IMR-90 (cell line): ENCODE results near the gene MYO9B. TPM values are rescaled to one million over a fixed set of nuclear protein-coding genes. Genes with fewer than 3 reads are reported as not detected.
A peak's percentile ranks its signal among the peaks of the same experiment; 100 is the strongest.

Experiments
- ATAC-seq: fragments of 200-7000 bp; cut with Tn5 transposase; 2 replicates; pipeline ENCODE4 v1.9.1; 2020; ENCODE audit warnings: low read depth, mild to moderate bottlenecking, moderate library complexity
- BruUV-seq: library from RNA; stranded (reverse); fragments of 400-500 nt; replicated peaks from 2 replicates; lab custom pipeline; 2021; lab: Mats Ljungman, UMichigan
- CTCF ChIA-PET: fragments of 300-600 bp; formaldehyde crosslinking; extraction: SDS; loops from one replicate; lab custom pipeline; 2021; ENCODE audit warnings: antibody characterized with exemption; lab: Yijun Ruan, JAX
- POLR2A ChIA-PET: fragments of 300-600 bp; sonication (Branson Sonifier 250); formaldehyde crosslinking; loops from one replicate; lab custom pipeline; 2022; ENCODE audit warnings: antibody characterized with exemption; ENCODE audit not compliant: unreplicated experiment; lab: Charles Lee
- DNase-seq: peaks from one replicate; pipeline ENCODE4 v3.0.0; 2013
- H2AFZ ChIP-seq: replicated peaks from 2 replicates; pipeline ENCODE3; 2013; ENCODE audit warnings: low read length, mild to moderate bottlenecking; ENCODE audit not compliant: poor library complexity
- H2AK5ac ChIP-seq: 2 replicates; pipeline ENCODE4 v1.6.1; 2013; ENCODE audit warnings: low read depth, low read length, inconsistent platforms
- H2AK9ac ChIP-seq: replicated peaks from 2 replicates; pipeline ENCODE3; 2013; ENCODE audit warnings: mild to moderate bottlenecking, low read depth, low read length, moderate library complexity; ENCODE audit not compliant: poor library complexity
- H2BK120ac ChIP-seq: 2 replicates; pipeline ENCODE4 v1.6.1; 2013; ENCODE audit warnings: low read depth, low read length, inconsistent platforms
- H2BK15ac ChIP-seq: 3 replicates; pipeline ENCODE4 v1.6.1; 2013; ENCODE audit warnings: low read depth, low read length, inconsistent platforms
- H2BK20ac ChIP-seq: 2 replicates; pipeline ENCODE4 v1.6.1; 2013; ENCODE audit warnings: low read depth, mild to moderate bottlenecking, inconsistent platforms, low read length, moderate library complexity
- H2BK5ac ChIP-seq: 2 replicates; pipeline ENCODE4 v1.6.1; 2013; ENCODE audit warnings: mild to moderate bottlenecking, low read depth, low read length, inconsistent platforms; ENCODE audit not compliant: poor library complexity, severe bottlenecking
- H3K14ac ChIP-seq: replicated peaks from 2 replicates; pipeline ENCODE4 v1.6.1; 2013; ENCODE audit warnings: low read depth, low read length, inconsistent platforms
- H3K18ac ChIP-seq: 2 replicates; pipeline ENCODE4 v1.6.1; 2013; ENCODE audit warnings: low read depth, low read length, control low read depth
- H3K23ac ChIP-seq: 2 replicates; pipeline ENCODE4 v1.6.1; 2013; ENCODE audit warnings: low read depth, low read length, inconsistent platforms
- H3K27ac ChIP-seq: 2 replicates; pipeline ENCODE4 v1.5.1; 2013; ENCODE audit warnings: mild to moderate bottlenecking, control low read depth, low read length; ENCODE audit not compliant: insufficient read depth
- H3K27me3 ChIP-seq: 2 replicates; pipeline ENCODE4 v1.6.1; 2013; ENCODE audit warnings: low read length; ENCODE audit not compliant: control insufficient read depth, insufficient read depth
- H3K36me3 ChIP-seq: 2 replicates; pipeline ENCODE4 v1.6.1; 2013; ENCODE audit warnings: low read length, mixed read lengths; ENCODE audit not compliant: control insufficient read depth, insufficient read depth
- H3K4ac ChIP-seq: 2 replicates; pipeline ENCODE4 v1.6.1; 2013; ENCODE audit warnings: low read depth, low read length, inconsistent platforms
- H3K4me1 ChIP-seq: 2 replicates; pipeline ENCODE4 v1.6.1; 2013; ENCODE audit warnings: low read length, mixed read lengths; ENCODE audit not compliant: control insufficient read depth, insufficient read depth
- H3K4me2 ChIP-seq: 2 replicates; pipeline ENCODE4 v1.6.1; 2013; ENCODE audit warnings: low read depth, mild to moderate bottlenecking, control low read depth, low read length, moderate library complexity
- H3K4me3 ChIP-seq: 2 replicates; pipeline ENCODE4 v1.5.1; 2013; ENCODE audit warnings: low read depth, mild to moderate bottlenecking, control low read depth, low read length, moderate library complexity; ENCODE audit not compliant: insufficient read depth
- H3K56ac ChIP-seq: 2 replicates; pipeline ENCODE4 v1.6.1; 2013; ENCODE audit warnings: low read length, inconsistent platforms; ENCODE audit not compliant: insufficient read depth; ENCODE audit errors: extremely low read depth
- H3K79me1 ChIP-seq, 2 experiments: 2 replicates each; pipeline ENCODE4 v1.6.1; 2013; ENCODE audit warnings: low read length in 2 of 2, inconsistent platforms in 1 of 2, low read depth in 1 of 2
- H3K9ac ChIP-seq: 2 replicates; pipeline ENCODE4 v1.6.1; 2013; ENCODE audit warnings: low read depth, low read length, control low read depth
- H3K9me1 ChIP-seq: 2 replicates; pipeline ENCODE4 v1.6.1; 2013; ENCODE audit warnings: low read length, inconsistent platforms; ENCODE audit not compliant: insufficient read depth
- H3K9me3 ChIP-seq: 2 replicates; pipeline ENCODE4 v1.6.1; 2013; ENCODE audit warnings: low read length; ENCODE audit not compliant: control insufficient read depth, insufficient read depth
- H4K20me1 ChIP-seq: 2 replicates; pipeline ENCODE4 v1.6.1; 2013; ENCODE audit warnings: low read length, inconsistent platforms; ENCODE audit not compliant: insufficient read depth
- H4K5ac ChIP-seq: 2 replicates; pipeline ENCODE4 v1.6.1; 2013; ENCODE audit warnings: mild to moderate bottlenecking, low read depth, low read length, control low read depth
- H4K8ac ChIP-seq, 2 experiments: 2 replicates each; pipeline ENCODE4 v1.6.1; 2013; ENCODE audit warnings: low read depth in 2 of 2, low read length in 2 of 2, control low read depth in 1 of 2, inconsistent platforms in 1 of 2
- H4K91ac ChIP-seq: 2 replicates; pipeline ENCODE4 v1.6.1; 2013; ENCODE audit warnings: low read depth, low read length, inconsistent platforms; ENCODE audit not compliant: insufficient read depth
- BHLHE40 ChIP-seq: fragments of 150-350 bp; IDR thresholded peaks from 2 replicates; pipeline ENCODE4 v1.6.1; 2016; ENCODE audit warnings: mild to moderate bottlenecking, low read depth, low read length
- CEBPB ChIP-seq: IDR thresholded peaks from 2 replicates; pipeline ENCODE4 v1.6.1; 2012; ENCODE audit warnings: low read depth, low read length, improper control_type of control experiment
- CHD1 ChIP-seq: IDR thresholded peaks from 2 replicates; pipeline ENCODE4 v1.6.1; 2012; ENCODE audit warnings: low read depth, low read length, improper control_type of control experiment
- FOS ChIP-seq: fragments of 150-350 bp; IDR thresholded peaks from 2 replicates; pipeline ENCODE4 v1.6.1; 2016; ENCODE audit warnings: low read depth, low read length
- MAFK ChIP-seq: IDR thresholded peaks from 2 replicates; pipeline ENCODE4 v1.6.1; 2012; ENCODE audit warnings: low read depth, low read length, improper control_type of control experiment
- MAZ ChIP-seq: IDR thresholded peaks from 2 replicates; pipeline ENCODE4 v1.6.1; 2012; ENCODE audit warnings: low read depth, mild to moderate bottlenecking, low read length, improper control_type of control experiment, moderate library complexity, borderline replicate concordance
- NFE2L2 ChIP-seq: fragments of 150-350 bp; IDR thresholded peaks from 2 replicates; pipeline ENCODE4 v1.6.1; 2016; ENCODE audit warnings: low read depth, mild to moderate bottlenecking, low read length
- POLR2A ChIP-seq: IDR thresholded peaks from 2 replicates; pipeline ENCODE4 v1.6.1; 2012; ENCODE audit warnings: mild to moderate bottlenecking, low read depth, low read length
- WGBS, 2 experiments: methylation state at CpG; one replicate each; pipeline versions ENCODE4 v1.1.5 to v1.1.7; 2013; ENCODE audit warnings: missing lambda C conversion rate in 2 of 2; ENCODE audit not compliant: insufficient read length in 1 of 2; ENCODE audit errors: extremely low coverage in 2 of 2; 5-methylcytosine and 5-hydroxymethylcytosine counted together
- dilution Hi-C: fragments of 300-500 bp; cut with HindIII; formaldehyde crosslinking; loops from one replicate; pipeline ENCODE4 v1.14.3; 2018; ENCODE audit warnings: low sequenced_read_pairs; ENCODE audit not compliant: unreplicated experiment
- in situ Hi-C: fragments of 300-500 bp; cut with MboI; formaldehyde crosslinking; loops from 3 replicates; pipeline ENCODE4 v1.14.3; 2019; ENCODE audit warnings: low sequenced_read_pairs, inconsistent platforms, mixed read lengths
- intact Hi-C: fragments of 100-400 bp; cut with micrococcal nuclease; formaldehyde crosslinking; loops from 2 replicates; pipeline ENCODE4 v1.10.0; 2022
- polyA plus RNA-seq, 3 experiments: library from polyadenylated mRNA; depleted of rRNA; stranded (reverse); fragments of >200 nt; gene quantifications; 2 replicates each; pipeline ENCODE4 v1.2.3, GENCODE V29; 2012; ENCODE audit warnings: low replicate concordance in 1 of 3
- total RNA-seq: library from RNA; depleted of rRNA; stranded (reverse); fragments of >200 nt; gene quantifications from 2 replicates; pipeline ENCODE4 v1.2.3, GENCODE V29; 2012; rRNA removed

MYO9B gene
- total and polyA plus RNA-seq, 2 of the 4 experiments (the other 2 are of a cell fraction), result 61.8 to 77.8 TPM

- peaks cover 10% of the 10 kb centered on the region for H3K9me3 ChIP-seq
- H4K91ac ChIP-seq, result no peak overlapping the region
- no peak overlapping the region for H3K4me3 ChIP-seq
- H3K4me1 ChIP-seq, result no peaks in the 10 kb centered on the region
- H3K4ac ChIP-seq, result no peak overlapping the region
- H3K9me1 ChIP-seq, result peaks cover 4% of the 10 kb centered on the region
- no peak overlapping the region for H2AK5ac ChIP-seq
- ATAC-seq, result no peak
- in situ Hi-C loops (no loop called here), intact Hi-C loops (no loop called here), dilution Hi-C loops (no loop called here)
- TF ChIP-seq MAZ, result no peak
- no peak for TF ChIP-seq NFE2L2
- no peak for TF ChIP-seq CEBPB
- TF ChIP-seq POLR2A, result no peak
- TF ChIP-seq CHD1, result no peak
- TF ChIP-seq BHLHE40, result no peak
- TF ChIP-seq MAFK, result no peak
- TF ChIP-seq FOS, result no peak
- no peak overlapping the region for H3K27ac ChIP-seq
- no peak overlapping the region for H3K9ac ChIP-seq
- 0 out of 2 replicates have a peak, but pooled peaks cover 4% of the 10 kb centered on the region for H4K20me1 ChIP-seq
- no peak overlapping the region for H2AK9ac ChIP-seq
- 67% methylated on average over 8 of the region's 16 CpGs; no CpG with 5 or more reads in 1 of the 2 experiments for WGBS, 2 experiments
- no TSS peak for BruUV-seq
- peaks cover 0 to 3% of the 10 kb centered on the region in 2 experiments; a peak in 2 of 4 replicates for H3K79me1 ChIP-seq
- no peaks in the 10 kb centered on the region for H3K36me3 ChIP-seq
- no peak overlapping the region for H3K56ac ChIP-seq
- DNase-seq, result no peak
- no peaks in the 10 kb centered on the region for H3K27me3 ChIP-seq
- H3K4me2 ChIP-seq, result no peak overlapping the region
- no peak overlapping the region for H2BK20ac ChIP-seq
- no peak overlapping the region for H3K14ac ChIP-seq
- H2BK120ac ChIP-seq, result no peak overlapping the region
- no peak overlapping the region for H4K8ac ChIP-seq
- ChIA-PET CTCF (no interaction called here), POLR2A (no interaction called here)
- H4K5ac ChIP-seq, result no peak overlapping the region
- peak overlapping the region; percentile 63 for H2AFZ ChIP-seq
- H2BK5ac ChIP-seq, result no peak overlapping the region
- no peak overlapping the region for H2BK15ac ChIP-seq
- H3K18ac ChIP-seq, result no peak overlapping the region
- H3K23ac ChIP-seq, result no peak overlapping the region
These were observed 187.0 kb downstream of the MYO9B start for GRCh38 chr19:17262557-17262956.

Other genes with a start within 250 kb of the MYO9B start
- 7.9 and 9.2 TPM in 2 replicates for gene SIN3B, start 246.4 kb upstream of the MYO9B start, total RNA-seq
- gene SIN3B, start 246.4 kb upstream of the MYO9B start, polyA plus RNA-seq (2012; rRNA removed), result 40.0 and 51.2 TPM in 2 replicates
- not detected in 2 replicates for gene F2RL3, start 186.8 kb upstream of the MYO9B start, total RNA-seq
- 0.03 TPM in 1 of 2 replicates, not detected in the other for gene F2RL3, start 186.8 kb upstream of the MYO9B start, polyA plus RNA-seq (2012; rRNA removed)
- gene CPAMD8, start 49.0 kb upstream of the MYO9B start, total RNA-seq, result 0.28 and 0.36 TPM in 2 replicates
- 0.63 and 0.79 TPM in 2 replicates for gene CPAMD8, start 49.0 kb upstream of the MYO9B start, polyA plus RNA-seq (2012; rRNA removed)
- gene HAUS8, start 325 bp upstream of the MYO9B start, total RNA-seq, result 3.4 and 3.9 TPM in 2 replicates
- gene HAUS8, start 325 bp upstream of the MYO9B start, polyA plus RNA-seq (2012; rRNA removed), result 12.8 and 14.2 TPM in 2 replicates
- 17.2 and 18.1 TPM in 2 replicates for gene USE1, start 139.6 kb downstream of the MYO9B start, total RNA-seq
- gene USE1, start 139.6 kb downstream of the MYO9B start, polyA plus RNA-seq (2012; rRNA removed), result 24.2 and 28.7 TPM in 2 replicates
- 0.83 and 1.1 TPM in 2 replicates for gene OCEL1, start 150.4 kb downstream of the MYO9B start, total RNA-seq
- gene OCEL1, start 150.4 kb downstream of the MYO9B start, polyA plus RNA-seq (2012; rRNA removed), result 5.7 and 7.2 TPM in 2 replicates
- gene NR2F6, start 170.1 kb downstream of the MYO9B start, total RNA-seq, result 8.4 and 10.0 TPM in 2 replicates
- gene NR2F6, start 170.1 kb downstream of the MYO9B start, polyA plus RNA-seq (2012; rRNA removed), result 20.5 and 28.5 TPM in 2 replicates
- not detected in 2 replicates for gene USHBP1, start 189.0 kb downstream of the MYO9B start, total RNA-seq
- gene USHBP1, start 189.0 kb downstream of the MYO9B start, polyA plus RNA-seq (2012; rRNA removed), result not detected in 2 replicates
- gene BABAM1, start 191.7 kb downstream of the MYO9B start, total RNA-seq, result 76.7 and 101 TPM in 2 replicates
- gene BABAM1, start 191.7 kb downstream of the MYO9B start, polyA plus RNA-seq (2012; rRNA removed), result 95.1 and 106 TPM in 2 replicates
- under 0.01 and 0.28 TPM in 2 replicates for gene ANKLE1, start 206.1 kb downstream of the MYO9B start, total RNA-seq
- 0.87 and 1.0 TPM in 2 replicates for gene ANKLE1, start 206.1 kb downstream of the MYO9B start, polyA plus RNA-seq (2012; rRNA removed)
- 3.6 and 3.9 TPM in 2 replicates for gene ABHD8, start 227.6 kb downstream of the MYO9B start, total RNA-seq
- 10.2 and 11.4 TPM in 2 replicates for gene ABHD8, start 227.6 kb downstream of the MYO9B start, polyA plus RNA-seq (2012; rRNA removed)
- gene MRPL34, start 230.1 kb downstream of the MYO9B start, total RNA-seq, result 7.3 and 17.2 TPM in 2 replicates
- 31.7 and 37.0 TPM in 2 replicates for gene MRPL34, start 230.1 kb downstream of the MYO9B start, polyA plus RNA-seq (2012; rRNA removed)
- 33.7 and 35.0 TPM in 2 replicates for gene DDA1, start 233.8 kb downstream of the MYO9B start, total RNA-seq
- gene DDA1, start 233.8 kb downstream of the MYO9B start, polyA plus RNA-seq (2012; rRNA removed), result 87.2 and 113 TPM in 2 replicates